SK-N-SH treated with all-trans-retinoic acid at 6 μM for 48 hours (cell line): ENCODE results near the gene DLX5.
"Not testable (repeated sequence)": the region's sequence is repeated elsewhere in the genome, so short reads cannot be mapped to it uniquely, and the experiment has no call there.

Source experiments
- ATAC-seq: fragments of 200-7000 bp; cut with Tn5 transposase; 3 replicates; pipeline ENCODE4 v1.9.1; 2020; ENCODE audit warnings: mild to moderate bottlenecking, moderate library complexity
- ARNTL ChIP-seq: fragments of 450-650 bp; formaldehyde crosslinking; IDR thresholded peaks from 2 replicates; pipeline ENCODE4 v1.5.0; 2020; ENCODE audit warnings: low read depth, mild to moderate bottlenecking, moderate library complexity, borderline replicate concordance
- BACH2 ChIP-seq: fragments of 250-450 bp; sonication (Bioruptor Pico); IDR thresholded peaks from 2 replicates; pipeline ENCODE4 v1.9.0; 2021; ENCODE audit warnings: mild to moderate bottlenecking, borderline replicate concordance
- CSDC2 ChIP-seq: fragments of 250-450 bp; sonication (Bioruptor Pico); IDR thresholded peaks from 2 replicates; pipeline ENCODE4 v1.5.0; 2020; ENCODE audit warnings: mild to moderate bottlenecking, moderate library complexity
- ESRRG ChIP-seq: fragments of 250-450 bp; sonication (Bioruptor Pico); IDR thresholded peaks from 2 replicates; pipeline ENCODE4 v1.6.1; 2021; ENCODE audit warnings: mild to moderate bottlenecking
- GLIS3 ChIP-seq: fragments of 250-450 bp; sonication (Bioruptor Pico); IDR thresholded peaks from 2 replicates; pipeline ENCODE4 v1.5.0; 2020; ENCODE audit warnings: mild to moderate bottlenecking, moderate library complexity
- OSR1 ChIP-seq: fragments of 250-450 bp; sonication (Bioruptor Pico); IDR thresholded peaks from 2 replicates; pipeline ENCODE4 v1.8.0; 2022; ENCODE audit warnings: moderate library complexity, mild to moderate bottlenecking, inconsistent platforms
- PPARA ChIP-seq: fragments of 250-450 bp; sonication (Bioruptor Pico); IDR thresholded peaks from 2 replicates; pipeline ENCODE4 v1.5.0; 2020; ENCODE audit warnings: mild to moderate bottlenecking, borderline replicate concordance
- RARB ChIP-seq: fragments of 250-450 bp; sonication (Bioruptor Pico); IDR thresholded peaks from 2 replicates; pipeline ENCODE4 v1.8.0; 2021; ENCODE audit warnings: mild to moderate bottlenecking, moderate library complexity
- SNAI2 ChIP-seq: fragments of 250-450 bp; sonication (Bioruptor Pico); IDR thresholded peaks from 2 replicates; pipeline ENCODE4 v1.5.0; 2020; ENCODE audit warnings: mild to moderate bottlenecking, moderate library complexity
- TCF4 ChIP-seq: fragments of 250-450 bp; sonication (Bioruptor Pico); IDR thresholded peaks from 2 replicates; pipeline ENCODE4 v1.8.0; 2021; ENCODE audit warnings: mild to moderate bottlenecking, moderate library complexity, borderline replicate concordance
- TOX ChIP-seq: fragments of 250-450 bp; sonication (Bioruptor Pico); IDR thresholded peaks from 2 replicates; pipeline ENCODE4 v1.8.0; 2021; ENCODE audit warnings: mild to moderate bottlenecking, moderate library complexity, borderline replicate concordance
- ZC3H10 ChIP-seq: fragments of 250-450 bp; sonication (Bioruptor Pico); IDR thresholded peaks from 2 replicates; pipeline ENCODE4 v1.5.1; 2021; ENCODE audit warnings: mild to moderate bottlenecking, moderate library complexity
- ZFP3 ChIP-seq: fragments of 250-450 bp; sonication (Bioruptor Pico); IDR thresholded peaks from 2 replicates; pipeline ENCODE4 v1.5.0; 2020; ENCODE audit warnings: mild to moderate bottlenecking, moderate library complexity
- ZNF565 ChIP-seq: fragments of 450-650 bp; formaldehyde crosslinking; conservative IDR thresholded peaks from 2 replicates; pipeline ENCODE4 v1.5.0; 2020; ENCODE audit warnings: low read depth, mild to moderate bottlenecking, moderate library complexity
- ZNF70 ChIP-seq: fragments of 450-650 bp; formaldehyde crosslinking; IDR thresholded peaks from 2 replicates; pipeline ENCODE4 v1.5.0; 2020; ENCODE audit warnings: mild to moderate bottlenecking, moderate library complexity
- TF ChIP-seq, protein P1 (sequence below): fragments of 250-450 bp; sonication (Bioruptor Pico); IDR thresholded peaks from 2 replicates; pipeline ENCODE4 v1.8.0; 2021; ENCODE audit warnings: low read depth, mild to moderate bottlenecking, moderate library complexity, borderline replicate concordance
- TF ChIP-seq, protein P2 (sequence below): fragments of 250-450 bp; sonication (Bioruptor Pico); IDR thresholded peaks from 2 replicates; pipeline ENCODE4 v1.5.0; 2020; ENCODE audit warnings: mild to moderate bottlenecking, moderate library complexity
- TF ChIP-seq, protein P3 (sequence below): fragments of 250-450 bp; sonication (Bioruptor Pico); IDR thresholded peaks from 2 replicates; pipeline ENCODE4 v1.5.1; 2021; ENCODE audit warnings: mild to moderate bottlenecking, moderate library complexity

The DLX5 gene

DNA sequence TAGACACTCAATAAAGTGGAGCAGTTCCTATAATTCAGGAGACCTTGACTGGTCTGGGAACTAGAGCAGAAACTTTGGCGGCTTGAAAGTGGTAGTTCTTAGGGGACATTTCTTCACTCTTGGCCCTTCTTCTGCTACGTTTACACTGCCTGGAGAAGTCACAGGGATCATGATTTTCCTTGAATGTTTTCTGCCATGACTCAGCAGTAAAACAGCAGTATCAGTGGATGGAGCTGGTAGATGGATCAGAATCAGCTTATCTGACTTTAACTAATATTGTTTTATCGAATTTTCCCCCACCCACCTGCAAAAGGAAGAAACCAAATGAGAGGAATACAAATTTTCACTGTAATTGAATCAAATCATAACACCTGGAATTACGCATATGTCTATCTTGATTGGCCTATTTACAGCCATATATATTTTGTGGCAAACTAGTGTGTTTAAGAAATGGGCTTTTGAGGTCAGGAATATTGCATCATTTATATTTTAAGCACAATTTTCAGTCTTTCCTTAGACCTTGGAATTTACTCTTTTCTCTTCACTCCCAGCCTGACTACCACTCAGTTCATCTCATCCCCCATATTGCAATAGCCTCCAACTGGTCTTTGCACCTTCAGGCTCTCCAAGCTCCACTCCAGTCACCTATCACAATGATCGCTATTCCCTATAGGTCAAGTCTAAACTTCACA, 14.9 kb upstream of the DLX5 start:
- TF ChIP-seq GLIS3 (CRISPR knock-in tag) (no peak), RARB (CRISPR knock-in tag) (no peak), ESRRG (CRISPR knock-in tag) (no peak)
- TF ChIP-seq, protein P1, sequence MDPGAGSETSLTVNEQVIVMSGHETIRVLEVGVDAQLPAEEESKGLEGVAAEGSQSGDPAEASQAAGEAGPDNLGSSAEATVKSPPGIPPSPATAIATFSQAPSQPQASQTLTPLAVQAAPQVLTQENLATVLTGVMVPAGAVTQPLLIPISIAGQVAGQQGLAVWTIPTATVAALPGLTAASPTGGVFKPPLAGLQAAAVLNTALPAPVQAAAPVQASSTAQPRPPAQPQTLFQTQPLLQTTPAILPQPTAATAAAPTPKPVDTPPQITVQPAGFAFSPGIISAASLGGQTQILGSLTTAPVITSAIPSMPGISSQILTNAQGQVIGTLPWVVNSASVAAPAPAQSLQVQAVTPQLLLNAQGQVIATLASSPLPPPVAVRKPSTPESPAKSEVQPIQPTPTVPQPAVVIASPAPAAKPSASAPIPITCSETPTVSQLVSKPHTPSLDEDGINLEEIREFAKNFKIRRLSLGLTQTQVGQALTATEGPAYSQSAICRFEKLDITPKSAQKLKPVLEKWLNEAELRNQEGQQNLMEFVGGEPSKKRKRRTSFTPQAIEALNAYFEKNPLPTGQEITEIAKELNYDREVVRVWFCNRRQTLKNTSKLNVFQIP (CRISPR knock-in tag) = no peak
- TF ChIP-seq, protein P2, sequence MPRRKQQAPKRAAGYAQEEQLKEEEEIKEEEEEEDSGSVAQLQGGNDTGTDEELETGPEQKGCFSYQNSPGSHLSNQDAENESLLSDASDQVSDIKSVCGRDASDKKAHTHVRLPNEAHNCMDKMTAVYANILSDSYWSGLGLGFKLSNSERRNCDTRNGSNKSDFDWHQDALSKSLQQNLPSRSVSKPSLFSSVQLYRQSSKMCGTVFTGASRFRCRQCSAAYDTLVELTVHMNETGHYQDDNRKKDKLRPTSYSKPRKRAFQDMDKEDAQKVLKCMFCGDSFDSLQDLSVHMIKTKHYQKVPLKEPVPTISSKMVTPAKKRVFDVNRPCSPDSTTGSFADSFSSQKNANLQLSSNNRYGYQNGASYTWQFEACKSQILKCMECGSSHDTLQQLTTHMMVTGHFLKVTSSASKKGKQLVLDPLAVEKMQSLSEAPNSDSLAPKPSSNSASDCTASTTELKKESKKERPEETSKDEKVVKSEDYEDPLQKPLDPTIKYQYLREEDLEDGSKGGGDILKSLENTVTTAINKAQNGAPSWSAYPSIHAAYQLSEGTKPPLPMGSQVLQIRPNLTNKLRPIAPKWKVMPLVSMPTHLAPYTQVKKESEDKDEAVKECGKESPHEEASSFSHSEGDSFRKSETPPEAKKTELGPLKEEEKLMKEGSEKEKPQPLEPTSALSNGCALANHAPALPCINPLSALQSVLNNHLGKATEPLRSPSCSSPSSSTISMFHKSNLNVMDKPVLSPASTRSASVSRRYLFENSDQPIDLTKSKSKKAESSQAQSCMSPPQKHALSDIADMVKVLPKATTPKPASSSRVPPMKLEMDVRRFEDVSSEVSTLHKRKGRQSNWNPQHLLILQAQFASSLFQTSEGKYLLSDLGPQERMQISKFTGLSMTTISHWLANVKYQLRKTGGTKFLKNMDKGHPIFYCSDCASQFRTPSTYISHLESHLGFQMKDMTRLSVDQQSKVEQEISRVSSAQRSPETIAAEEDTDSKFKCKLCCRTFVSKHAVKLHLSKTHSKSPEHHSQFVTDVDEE = no peak
- TF ChIP-seq, all 23 proteins: peak for 0
- no peak for ATAC-seq

DNA sequence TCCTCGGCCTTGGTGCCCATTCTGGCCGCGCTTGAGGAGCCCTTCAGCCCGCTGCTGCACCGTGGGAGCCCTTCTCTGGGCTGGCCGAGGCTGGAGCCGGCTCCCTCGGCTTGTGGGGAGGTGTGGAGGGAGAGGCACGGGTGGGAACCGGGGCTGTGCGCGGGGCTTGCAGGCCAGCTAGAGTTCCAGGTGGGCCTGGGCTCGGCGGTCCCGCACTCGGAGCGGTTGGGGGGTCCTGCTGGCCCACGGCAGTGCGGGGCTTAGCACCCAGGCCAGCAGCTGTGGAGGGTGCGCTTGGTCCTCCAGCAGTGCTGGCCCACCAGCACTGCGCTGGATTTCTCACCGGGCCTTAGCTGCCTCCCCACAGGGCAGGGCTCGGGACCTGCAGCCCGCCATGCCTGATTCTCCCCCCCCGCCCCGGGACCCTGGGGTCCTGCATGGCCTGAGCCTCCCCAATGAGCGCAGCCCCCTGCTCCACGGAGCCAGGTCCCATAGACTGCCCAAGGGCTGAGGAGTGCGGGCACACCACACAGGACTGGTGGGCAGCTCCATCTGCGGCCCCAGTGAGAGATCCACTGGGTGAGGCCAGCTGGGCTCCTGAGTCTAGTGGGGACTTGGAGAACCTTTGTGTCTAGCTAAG, 9.7 kb upstream of the DLX5 start:
- not testable (repeated sequence) for ATAC-seq

DNA sequence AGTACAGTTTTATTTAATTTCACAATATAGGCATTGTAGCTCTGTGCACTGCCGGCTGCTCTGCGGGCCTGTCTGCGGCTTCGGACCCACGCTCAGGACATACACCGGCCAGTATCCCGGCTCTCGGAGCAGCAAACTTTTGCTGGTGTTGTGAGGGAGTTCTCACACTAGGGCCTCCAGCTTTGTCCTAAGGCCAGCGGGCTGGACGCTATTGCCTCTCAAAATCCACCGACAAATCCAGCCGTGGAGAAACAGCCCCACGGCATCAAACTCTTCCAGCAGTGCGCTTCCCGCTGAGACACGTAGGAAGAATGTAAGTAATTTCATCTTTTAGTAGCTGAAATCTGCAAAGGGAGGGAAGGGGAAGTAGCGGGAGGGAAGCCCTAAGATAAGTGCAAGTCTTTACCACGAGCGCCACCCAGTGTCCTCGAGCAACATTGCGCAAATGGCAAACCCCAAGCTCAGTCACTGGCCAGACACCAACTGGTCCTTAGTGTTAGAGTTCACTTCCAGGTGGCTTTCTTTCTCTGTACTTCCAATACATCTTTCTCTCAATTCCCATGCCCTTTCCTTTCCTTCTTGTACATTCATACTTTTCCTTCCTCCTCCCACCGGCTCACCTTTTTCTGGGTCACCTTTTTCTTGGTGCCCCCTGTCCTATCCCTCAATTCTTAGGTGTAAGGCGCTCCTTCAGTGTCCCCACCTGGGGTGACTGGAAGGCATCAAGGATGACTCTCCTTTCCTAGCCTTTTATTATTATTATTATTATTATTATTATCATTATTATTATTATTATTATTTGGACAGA, 3.0 kb upstream of the DLX5 start:
- TF ChIP-seq ARNTL = no peak
- no peak for TF ChIP-seq PPARA (CRISPR knock-in tag)
- TF ChIP-seq SNAI2 (CRISPR knock-in tag) = no peak
- TF ChIP-seq TCF4 = no peak
- TF ChIP-seq, protein P1 (CRISPR knock-in tag) = no peak
- TF ChIP-seq OSR1 (CRISPR knock-in tag) = no peak
- TF ChIP-seq, all 23 proteins: peak for 0
- ATAC-seq = peak; percentile 90

DNA sequence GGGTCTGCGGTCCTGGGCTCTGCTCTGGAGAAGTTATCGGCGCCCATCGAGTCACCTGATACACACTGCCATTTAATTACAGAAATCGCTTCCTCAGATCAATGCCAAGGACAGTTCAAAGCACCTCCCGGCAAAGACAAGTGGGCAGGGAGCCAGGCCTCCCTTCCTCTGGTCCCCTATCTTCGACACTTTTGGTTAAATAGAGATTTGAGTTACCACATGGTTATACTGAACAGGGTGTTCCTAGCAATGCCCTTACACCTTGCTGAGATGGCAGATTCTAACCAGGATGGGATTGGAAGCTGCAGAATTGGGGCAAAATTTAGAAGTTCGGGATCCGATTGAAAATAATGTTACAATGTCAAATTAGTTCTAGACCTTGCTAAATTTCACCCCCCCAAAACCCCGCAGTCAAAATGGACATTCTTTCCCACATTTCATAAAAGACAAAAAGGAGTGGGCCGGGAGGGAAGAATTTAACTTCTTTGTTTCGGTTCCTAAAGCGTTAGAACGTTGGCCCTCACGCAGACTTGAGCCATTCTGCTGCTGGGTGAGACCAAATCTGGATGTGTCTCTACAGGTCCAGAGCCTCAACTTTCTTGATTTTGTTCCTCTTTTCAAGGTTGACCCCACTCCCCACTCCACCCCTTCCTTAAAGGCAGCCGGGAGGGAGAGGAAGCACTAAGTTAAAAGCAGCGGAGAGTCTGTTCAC, 2.2 kb upstream of the DLX5 start:
- no peak for ATAC-seq
- TF ChIP-seq RARB (CRISPR knock-in tag) (no peak), ZFP3 (CRISPR knock-in tag) (no peak), ARNTL (no peak), TOX (CRISPR knock-in tag) (no peak), ZC3H10 (CRISPR knock-in tag) (no peak), ZNF70 (CRISPR knock-in tag) (no peak), ZNF565 (CRISPR knock-in tag) (no peak), CSDC2 (CRISPR knock-in tag) (no peak), SNAI2 (CRISPR knock-in tag) (no peak), TCF4 (no peak), BACH2 (CRISPR knock-in tag) (no peak), GLIS3 (CRISPR knock-in tag) (no peak)
- TF ChIP-seq, protein P1 (CRISPR knock-in tag) = no peak
- TF ChIP-seq, protein P2 = no peak
- TF ChIP-seq, protein P3, sequence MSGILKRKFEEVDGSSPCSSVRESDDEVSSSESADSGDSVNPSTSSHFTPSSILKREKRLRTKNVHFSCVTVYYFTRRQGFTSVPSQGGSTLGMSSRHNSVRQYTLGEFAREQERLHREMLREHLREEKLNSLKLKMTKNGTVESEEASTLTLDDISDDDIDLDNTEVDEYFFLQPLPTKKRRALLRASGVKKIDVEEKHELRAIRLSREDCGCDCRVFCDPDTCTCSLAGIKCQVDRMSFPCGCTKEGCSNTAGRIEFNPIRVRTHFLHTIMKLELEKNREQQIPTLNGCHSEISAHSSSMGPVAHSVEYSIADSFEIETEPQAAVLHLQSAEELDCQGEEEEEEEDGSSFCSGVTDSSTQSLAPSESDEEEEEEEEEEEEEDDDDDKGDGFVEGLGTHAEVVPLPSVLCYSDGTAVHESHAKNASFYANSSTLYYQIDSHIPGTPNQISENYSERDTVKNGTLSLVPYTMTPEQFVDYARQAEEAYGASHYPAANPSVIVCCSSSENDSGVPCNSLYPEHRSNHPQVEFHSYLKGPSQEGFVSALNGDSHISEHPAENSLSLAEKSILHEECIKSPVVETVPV (CRISPR knock-in tag) = no peak
